Measurements from ENCODE around the gene TSPAN31.
A peak's percentile ranks its signal among the peaks of the same experiment; 100 is the strongest.

Gene TSPAN31

DNA sequence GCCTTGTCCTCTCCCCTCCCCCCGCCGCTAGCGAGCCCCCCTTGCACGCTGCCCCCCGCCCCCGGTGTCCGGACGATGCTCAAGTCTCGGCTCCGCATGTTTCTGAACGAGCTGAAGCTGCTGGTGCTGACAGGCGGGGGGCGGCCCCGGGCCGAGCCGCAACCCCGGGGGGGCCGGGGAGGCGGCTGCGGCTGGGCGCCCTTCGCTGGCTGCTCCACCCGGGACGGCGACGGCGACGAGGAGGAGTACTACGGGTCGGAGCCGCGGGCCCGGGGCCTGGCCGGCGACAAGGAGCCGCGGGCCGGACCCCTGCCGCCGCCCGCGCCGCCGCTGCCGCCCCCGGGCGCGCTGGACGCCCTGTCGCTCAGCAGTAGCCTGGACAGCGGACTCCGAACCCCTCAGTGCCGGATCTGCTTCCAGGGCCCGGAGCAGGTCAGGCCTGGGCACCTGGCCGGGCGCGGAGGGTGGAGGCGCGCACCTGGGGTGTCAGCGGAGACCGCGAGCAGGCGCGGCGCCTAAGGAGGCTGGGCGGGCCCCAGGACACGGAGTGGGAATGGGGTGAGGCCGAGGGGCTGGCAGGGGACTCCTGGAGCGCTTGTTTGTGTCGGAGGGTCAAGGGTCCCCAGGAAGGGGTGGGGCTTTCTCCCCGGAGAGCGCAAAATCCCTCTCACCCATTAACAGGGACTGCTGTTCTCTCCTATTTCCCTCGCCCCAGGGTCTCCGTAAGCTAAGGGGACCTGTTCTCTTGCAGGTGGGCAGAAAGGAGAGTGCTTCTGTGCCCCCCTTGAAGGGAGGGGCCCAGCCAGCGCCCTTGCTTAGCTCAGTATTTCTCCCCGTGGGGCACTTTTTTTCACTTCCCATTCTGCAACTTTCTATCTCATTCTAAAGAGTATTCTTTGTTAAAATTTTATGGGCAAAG lies 10.9 kb downstream of the TSPAN31 start:
- H2AFZ ChIP-seq (ENCODE audit: low read length), result peak overlapping the region; percentile 59
- H3K14ac ChIP-seq (ENCODE audit: low read length), result no peak overlapping the region
- H3K4me2 ChIP-seq (ENCODE audit: insufficient read depth, low read length, poor library complexity, severe bottlenecking), result peak overlapping the region; percentile 97
- H4K8ac ChIP-seq (ENCODE audit: low read depth, low read length), result no peak overlapping the region
- H2BK12ac ChIP-seq (ENCODE audit: low read length), result no peak overlapping the region
- H3K4ac ChIP-seq (ENCODE audit: low read length), result no peak overlapping the region
- no peak for DNase-seq (ENCODE audit: low spot score)
- peaks cover 0 to 13% (median 3%) of the 10 kb centered on the region in 3 experiments for H3K27me3 ChIP-seq (ENCODE audit: control insufficient read depth in 3 of 3, insufficient read depth in 3 of 3, low read depth in 1 of 3, low read length in 3 of 3)
- no peak overlapping the region for H4K91ac ChIP-seq (ENCODE audit: low read depth, low read length, poor library complexity)
- H3K23ac ChIP-seq (ENCODE audit: low read depth, low read length, poor library complexity), result no peak overlapping the region
- H3K4me1 ChIP-seq (ENCODE audit: control insufficient read depth in 2 of 2, insufficient read depth in 1 of 2, low read depth in 1 of 2, low read length in 2 of 2), result peaks cover 28 to 38% of the 10 kb centered on the region in 2 donors
- peak overlapping the region; percentile 87 for H3K9ac ChIP-seq (ENCODE audit: low read depth, low read length, poor library complexity)
- H3K27ac ChIP-seq (replicated peaks; ENCODE audit: low read length), result no peak overlapping the region
- WGBS, 2 donors (ENCODE audit: extremely low coverage in 2 of 2, insufficient read length in 2 of 2, insufficient replicate concordance in 1 of 2), result no CpG with 5 or more reads among the region's 76 CpGs
- H3K9me3 ChIP-seq (replicated peaks in 1 of 2; ENCODE audit: control insufficient read depth in 2 of 2, insufficient read depth in 1 of 2, low read depth in 1 of 2, low read length in 2 of 2), result no peaks in the 10 kb centered on the region
- peak overlapping the region; percentile 58 to 89 for H3K4me3 ChIP-seq (ENCODE audit: low read length in 2 of 2)
- peak overlapping the region; percentile 46 for H2AK5ac ChIP-seq (ENCODE audit: low read depth, low read length)
- H3K18ac ChIP-seq (ENCODE audit: low read length), result peak overlapping the region; percentile 84
- peaks cover 14 to 43% of the 10 kb centered on the region in 2 donors for H3K36me3 ChIP-seq (replicated peaks in 1 of 2; ENCODE audit: control insufficient read depth in 2 of 2, insufficient read depth in 2 of 2, low read length in 2 of 2)
- H2BK5ac ChIP-seq (ENCODE audit: low read length), result no peak overlapping the region
- no peak overlapping the region for H2BK15ac ChIP-seq (ENCODE audit: low read length)
- peaks cover 13% of the 10 kb centered on the region for H3K79me1 ChIP-seq (ENCODE audit: low read depth, low read length)
- no peak overlapping the region for H2BK120ac ChIP-seq (ENCODE audit: low read depth, low read length)

- no CpG with 5 or more reads among the region's 22 CpGs for WGBS, 2 donors (ENCODE audit: extremely low coverage in 2 of 2, insufficient read length in 2 of 2, insufficient replicate concordance in 1 of 2)
Observed at GRCh38 chr12:57756406-57757341, 11.8 kb downstream of the TSPAN31 start.

DNA sequence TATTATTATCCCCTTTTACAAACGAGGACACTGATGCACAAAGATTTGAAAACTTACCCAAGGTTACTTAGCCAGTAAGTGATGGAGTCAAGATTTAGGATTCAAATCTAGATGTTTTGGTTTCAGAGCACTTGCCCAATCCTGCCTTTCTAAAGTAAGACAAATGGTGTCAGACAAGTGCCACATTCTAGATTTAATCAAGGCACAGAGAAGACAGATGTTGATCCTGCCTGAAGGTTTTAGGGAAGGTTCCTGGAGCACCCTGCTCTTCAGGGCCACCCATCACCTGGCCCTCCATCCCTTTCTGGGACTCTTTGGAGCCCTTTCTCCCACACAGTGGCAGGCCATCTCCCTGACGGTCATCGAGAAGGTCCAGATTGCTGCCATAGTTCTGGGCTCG lies 12.9 kb downstream of the TSPAN31 start:
- H3K14ac ChIP-seq (ENCODE audit: low read length), result no peak overlapping the region
- no peak overlapping the region for H2AK5ac ChIP-seq (ENCODE audit: low read depth, low read length)
- H2BK15ac ChIP-seq (ENCODE audit: low read length), result no peak overlapping the region
- no peak overlapping the region for H3K27ac ChIP-seq (replicated peaks; ENCODE audit: low read length)
- no peak overlapping the region for H4K8ac ChIP-seq (ENCODE audit: low read depth, low read length)
- peaks cover 10 to 50% of the 10 kb centered on the region in 2 donors for H3K36me3 ChIP-seq (replicated peaks in 1 of 2; ENCODE audit: control insufficient read depth in 2 of 2, insufficient read depth in 2 of 2, low read length in 2 of 2)
- H2BK12ac ChIP-seq (ENCODE audit: low read length), result no peak overlapping the region
- no peak overlapping the region for H3K4me2 ChIP-seq (ENCODE audit: insufficient read depth, low read length, poor library complexity, severe bottlenecking)
- no peak for DNase-seq (ENCODE audit: low spot score)
- no peak overlapping the region for H3K23ac ChIP-seq (ENCODE audit: low read depth, low read length, poor library complexity)
- no peak overlapping the region for H3K18ac ChIP-seq (ENCODE audit: low read length)
- H3K4ac ChIP-seq (ENCODE audit: low read length), result no peak overlapping the region
- no peak overlapping the region for H2BK120ac ChIP-seq (ENCODE audit: low read depth, low read length)
- no CpG with 5 or more reads among the region's 4 CpGs for WGBS, 2 donors (ENCODE audit: extremely low coverage in 2 of 2, insufficient read length in 2 of 2, insufficient replicate concordance in 1 of 2)
- H3K4me3 ChIP-seq (ENCODE audit: low read length in 2 of 2), result no peak overlapping the region
- peaks cover 3% of the 10 kb centered on the region for H3K79me1 ChIP-seq (ENCODE audit: low read depth, low read length)
- no peak overlapping the region for H2AFZ ChIP-seq (ENCODE audit: low read length)
- no peak overlapping the region for H4K91ac ChIP-seq (ENCODE audit: low read depth, low read length, poor library complexity)
- peaks cover 18 to 26% of the 10 kb centered on the region in 2 donors for H3K4me1 ChIP-seq (ENCODE audit: control insufficient read depth in 2 of 2, insufficient read depth in 1 of 2, low read depth in 1 of 2, low read length in 2 of 2)
- no peaks in the 10 kb centered on the region for H3K9me3 ChIP-seq (replicated peaks in 1 of 2; ENCODE audit: control insufficient read depth in 2 of 2, insufficient read depth in 1 of 2, low read depth in 1 of 2, low read length in 2 of 2)
- H3K27me3 ChIP-seq (ENCODE audit: control insufficient read depth in 3 of 3, insufficient read depth in 3 of 3, low read depth in 1 of 3, low read length in 3 of 3), result peaks cover 0 to 13% (median 3%) of the 10 kb centered on the region in 3 experiments
- no peak overlapping the region for H2BK5ac ChIP-seq (ENCODE audit: low read length)
- H3K9ac ChIP-seq (ENCODE audit: low read depth, low read length, poor library complexity), result no peak overlapping the region

More at GRCh38 chr12:57756406-57757341, 11.8 kb downstream of the TSPAN31 start:
- H2BK15ac ChIP-seq (ENCODE audit: low read length), result no peak overlapping the region
- no peak overlapping the region for H3K9ac ChIP-seq (ENCODE audit: low read depth, low read length, poor library complexity)
- no peak overlapping the region for H4K91ac ChIP-seq (ENCODE audit: low read depth, low read length, poor library complexity)
- peaks cover 7% of the 10 kb centered on the region for H3K79me1 ChIP-seq (ENCODE audit: low read depth, low read length)
- H3K36me3 ChIP-seq (replicated peaks in 1 of 2; ENCODE audit: control insufficient read depth in 2 of 2, insufficient read depth in 2 of 2, low read length in 2 of 2), result peaks cover 10 to 42% of the 10 kb centered on the region in 2 donors
- peaks cover 20 to 29% of the 10 kb centered on the region in 2 donors for H3K4me1 ChIP-seq (ENCODE audit: control insufficient read depth in 2 of 2, insufficient read depth in 1 of 2, low read depth in 1 of 2, low read length in 2 of 2)
- H4K8ac ChIP-seq (ENCODE audit: low read depth, low read length), result no peak overlapping the region
- no peak overlapping the region for H3K4ac ChIP-seq (ENCODE audit: low read length)
- no peak for DNase-seq (ENCODE audit: low spot score)
- H3K4me3 ChIP-seq (ENCODE audit: low read length in 2 of 2), result peak overlapping the region in 1 of 2 donors; percentile 58
- H2AFZ ChIP-seq (ENCODE audit: low read length), result no peak overlapping the region
- H3K27me3 ChIP-seq (ENCODE audit: control insufficient read depth in 3 of 3, insufficient read depth in 3 of 3, low read depth in 1 of 3, low read length in 3 of 3), result peaks cover 0 to 13% (median 3%) of the 10 kb centered on the region in 3 experiments
- no peak overlapping the region for H3K14ac ChIP-seq (ENCODE audit: low read length)
- H3K4me2 ChIP-seq (ENCODE audit: insufficient read depth, low read length, poor library complexity, severe bottlenecking), result peak overlapping the region; percentile 12
- H3K18ac ChIP-seq (ENCODE audit: low read length), result no peak overlapping the region
- no peak overlapping the region for H2AK5ac ChIP-seq (ENCODE audit: low read depth, low read length)
- H2BK5ac ChIP-seq (ENCODE audit: low read length), result no peak overlapping the region
- H3K23ac ChIP-seq (ENCODE audit: low read depth, low read length, poor library complexity), result no peak overlapping the region
- H2BK12ac ChIP-seq (ENCODE audit: low read length), result no peak overlapping the region
- no peaks in the 10 kb centered on the region for H3K9me3 ChIP-seq (replicated peaks in 1 of 2; ENCODE audit: control insufficient read depth in 2 of 2, insufficient read depth in 1 of 2, low read depth in 1 of 2, low read length in 2 of 2)
- H2BK120ac ChIP-seq (ENCODE audit: low read depth, low read length), result no peak overlapping the region
- no peak overlapping the region for H3K27ac ChIP-seq (replicated peaks; ENCODE audit: low read length)

Measured in neuronal stem cell (in vitro differentiated cells).